ENCODE results near the gene CD164.

CD164 gene

GRCh38 chr6:109379711-109380110, 2.6 kb downstream of the CD164 start:
- DNase-seq (ENCODE audit: low read depth), result no peak
- TF ChIP-seq CTCF (IDR thresholded peaks at IDR 0.05; ENCODE audit: control insufficient read depth, extremely low read depth, insufficient read depth), result no peak

DNA sequence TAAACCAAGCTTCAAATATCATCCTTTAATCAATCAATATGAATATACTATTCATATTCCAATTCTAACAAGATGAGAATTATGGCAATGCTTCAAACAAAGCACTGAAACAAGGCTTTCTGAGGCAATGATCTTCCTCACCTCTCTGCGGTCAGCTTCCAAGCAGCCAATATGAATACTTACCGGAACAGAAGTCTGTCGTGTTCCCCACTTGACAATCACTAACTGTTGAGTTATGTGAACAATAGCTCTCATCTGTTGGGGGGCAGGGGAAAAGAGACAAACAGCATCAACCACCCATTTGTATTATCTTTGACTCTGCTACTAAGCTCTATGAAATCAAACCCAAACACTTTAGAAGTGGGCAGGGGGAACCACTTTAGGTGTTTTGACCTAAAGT, 4.5 kb downstream of the CD164 start:
- DNase-seq (ENCODE audit: low read depth), result no peak
- TF ChIP-seq CTCF (IDR thresholded peaks at IDR 0.05; ENCODE audit: control insufficient read depth, extremely low read depth, insufficient read depth), result no peak
- H3K4me3 ChIP-seq (ENCODE audit: low read depth, low read length), result no peak overlapping the region

More at GRCh38 chr6:109379711-109380110, 2.6 kb downstream of the CD164 start:
- H3K4me3 ChIP-seq (ENCODE audit: low read depth, low read length), result peak overlapping the region; percentile 89

GRCh38 chr6:109374326-109374892, 7.9 kb downstream of the CD164 start:
- TF ChIP-seq CTCF (IDR thresholded peaks at IDR 0.05; ENCODE audit: control insufficient read depth, extremely low read depth, insufficient read depth), result no peak
- peak; percentile 86 for DNase-seq (ENCODE audit: low read depth)
- no peak overlapping the region for H3K4me3 ChIP-seq (ENCODE audit: low read depth, low read length)

- TF ChIP-seq CTCF (IDR thresholded peaks at IDR 0.05; ENCODE audit: control insufficient read depth, extremely low read depth, insufficient read depth), result no peak
- no peak overlapping the region for H3K4me3 ChIP-seq (ENCODE audit: low read depth, low read length)
- no peak for DNase-seq (ENCODE audit: low read depth)
These were observed 8.5 kb downstream of the CD164 start for GRCh38 chr6:109373762-109374161.

DNA sequence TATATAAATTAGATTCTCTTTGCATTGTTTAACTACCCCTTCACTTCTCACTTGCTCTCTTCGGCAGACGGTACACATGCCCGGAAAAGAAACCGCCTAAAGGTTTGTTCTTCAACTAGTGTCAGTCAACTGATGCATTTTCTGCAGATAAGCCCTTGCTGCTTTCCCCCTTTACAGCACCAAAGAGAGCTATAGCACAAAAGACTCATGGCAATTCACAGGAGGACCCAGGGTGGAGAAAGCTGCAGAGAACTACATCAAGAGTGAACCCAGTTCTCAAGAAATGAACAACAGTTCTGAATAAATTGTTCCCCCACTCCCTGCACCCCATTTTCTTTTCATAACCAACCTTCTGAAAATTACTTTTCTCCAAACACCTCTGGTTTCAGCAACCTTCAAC, 8.9 kb downstream of the CD164 start:
- TF ChIP-seq CTCF (IDR thresholded peaks at IDR 0.05; ENCODE audit: control insufficient read depth, extremely low read depth, insufficient read depth), result no peak
- DNase-seq (ENCODE audit: low read depth), result no peak
- H3K4me3 ChIP-seq (ENCODE audit: low read depth, low read length), result no peak overlapping the region

DNA sequence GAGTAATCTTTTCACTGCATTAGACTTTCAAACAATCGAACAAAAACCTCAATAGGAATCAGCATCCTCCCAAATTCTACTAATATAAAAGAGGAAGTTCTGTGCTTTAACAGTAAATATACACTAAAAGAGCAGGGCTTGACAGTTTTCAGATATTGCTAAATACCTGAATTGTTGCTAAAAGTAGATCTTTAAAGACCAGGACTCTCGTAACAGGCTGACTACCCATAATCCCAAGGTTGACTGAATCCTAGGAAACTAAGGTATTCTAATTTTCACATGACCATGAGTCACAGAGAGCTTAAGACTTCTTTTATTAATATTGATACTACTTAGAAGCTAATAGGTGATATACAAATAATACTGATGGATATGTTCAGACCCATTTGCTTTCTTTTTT, 10.1 kb downstream of the CD164 start:
- H3K4me3 ChIP-seq (ENCODE audit: low read depth, low read length), result no peak overlapping the region
- TF ChIP-seq CTCF (IDR thresholded peaks at IDR 0.05; ENCODE audit: control insufficient read depth, extremely low read depth, insufficient read depth), result no peak
- no peak for DNase-seq (ENCODE audit: low read depth)

- TF ChIP-seq CTCF (IDR thresholded peaks at IDR 0.05; ENCODE audit: control insufficient read depth, extremely low read depth, insufficient read depth), result no peak
- DNase-seq (ENCODE audit: low read depth), result peak; percentile 93
- H3K4me3 ChIP-seq (ENCODE audit: low read depth, low read length), result no peak overlapping the region
These were observed 11.5 kb downstream of the CD164 start for GRCh38 chr6:109370792-109371191.
